Stimulated activated naive CD8-positive, alpha-beta T cell treated with anti-CD3 and anti-CD28 coated beads, Interleukin-15, amount 100 ng/mL, for 72 hours (primary cell): ENCODE results near the gene STAT5B.
A peak's percentile ranks its signal among the peaks of the same experiment; 100 is the strongest.
"Not testable (repeated sequence)": the region's sequence is repeated elsewhere in the genome, so short reads cannot be mapped to it uniquely, and the experiment has no call there.

ENCODE experiments used
- ATAC-seq: fragments of 150-1000 bp; cut with Tn5 transposase; 2 replicates; pipeline ENCODE4 v1.10.0; 2021; ENCODE audit warnings: mild to moderate bottlenecking, moderate library complexity
- DNase-seq, 2 donors: peaks; one replicate each; pipeline ENCODE4 v3.0.0; 2021 to 2022
- H3K27ac Mint-ChIP-seq, 2 donors: one replicate each; pipeline ENCODE4 v1.8.0; 2022; ENCODE audit warnings: mild to moderate bottlenecking in 2 of 2, mixed read lengths in 2 of 2, moderate library complexity in 2 of 2
- H3K27me3 Mint-ChIP-seq: one replicate; pipeline ENCODE4 v1.8.0; 2022; ENCODE audit warnings: mixed read lengths
- H3K4me1 Mint-ChIP-seq: one replicate; pipeline ENCODE4 v1.8.0; 2022; ENCODE audit warnings: mild to moderate bottlenecking, mixed read lengths
- H3K4me3 Mint-ChIP-seq, 2 donors: one replicate each; pipeline ENCODE4 v1.8.0; 2022; ENCODE audit warnings: mild to moderate bottlenecking in 2 of 2, mixed read lengths in 2 of 2, moderate library complexity in 1 of 2
- H3K9me3 Mint-ChIP-seq, 2 donors: one replicate each; pipeline ENCODE4 v1.8.0; 2022; ENCODE audit warnings: mixed read lengths in 2 of 2

STAT5B gene

DNA sequence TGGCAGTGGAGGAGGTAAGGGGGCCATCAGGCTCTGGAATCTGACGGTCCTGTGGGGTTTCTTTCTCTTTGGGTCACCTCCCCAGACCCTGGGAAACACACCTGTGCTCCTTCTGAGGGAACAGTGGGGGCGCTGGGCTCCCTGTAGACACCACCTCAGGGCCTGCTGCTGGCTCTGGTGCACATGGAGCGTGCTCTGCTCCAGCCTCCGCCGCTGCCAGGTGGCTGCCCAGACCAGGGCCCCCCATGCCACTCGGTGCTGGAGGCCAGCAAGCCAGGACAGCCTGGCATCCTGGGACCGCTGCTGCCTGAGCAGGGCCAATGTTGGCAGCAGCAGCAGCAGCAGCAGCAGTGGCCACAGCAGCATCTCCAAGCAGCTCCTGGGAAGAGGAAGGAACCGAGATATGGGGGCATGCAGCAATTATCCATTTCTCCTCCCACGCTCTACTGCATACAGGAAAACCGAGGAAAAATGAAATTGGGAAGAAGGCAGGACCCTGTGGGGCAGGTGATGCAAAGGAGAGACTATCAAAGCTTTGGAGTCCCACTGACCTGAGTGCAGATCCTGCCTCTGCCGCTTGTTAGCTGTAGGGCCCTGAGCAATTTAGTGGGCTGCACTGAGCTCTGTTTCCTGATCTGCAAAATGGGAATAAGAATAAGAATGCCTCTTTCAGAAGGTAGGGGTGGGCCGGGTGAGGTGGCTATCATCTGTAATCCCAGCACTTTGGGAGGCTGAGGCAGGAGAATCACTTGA lies 82.8 kb downstream of the STAT5B start:
- no peaks in the 10 kb centered on the region for H3K27me3 Mint-ChIP-seq
- H3K9me3 Mint-ChIP-seq = no peaks in the 10 kb centered on the region
- DNase-seq = no peak
- H3K27ac Mint-ChIP-seq = peak overlapping the region; percentile 94 to 97
- H3K4me3 Mint-ChIP-seq = peak overlapping the region; percentile 89 to 93
- ATAC-seq = no peak
- peaks cover 33% of the 10 kb centered on the region for H3K4me1 Mint-ChIP-seq

DNA sequence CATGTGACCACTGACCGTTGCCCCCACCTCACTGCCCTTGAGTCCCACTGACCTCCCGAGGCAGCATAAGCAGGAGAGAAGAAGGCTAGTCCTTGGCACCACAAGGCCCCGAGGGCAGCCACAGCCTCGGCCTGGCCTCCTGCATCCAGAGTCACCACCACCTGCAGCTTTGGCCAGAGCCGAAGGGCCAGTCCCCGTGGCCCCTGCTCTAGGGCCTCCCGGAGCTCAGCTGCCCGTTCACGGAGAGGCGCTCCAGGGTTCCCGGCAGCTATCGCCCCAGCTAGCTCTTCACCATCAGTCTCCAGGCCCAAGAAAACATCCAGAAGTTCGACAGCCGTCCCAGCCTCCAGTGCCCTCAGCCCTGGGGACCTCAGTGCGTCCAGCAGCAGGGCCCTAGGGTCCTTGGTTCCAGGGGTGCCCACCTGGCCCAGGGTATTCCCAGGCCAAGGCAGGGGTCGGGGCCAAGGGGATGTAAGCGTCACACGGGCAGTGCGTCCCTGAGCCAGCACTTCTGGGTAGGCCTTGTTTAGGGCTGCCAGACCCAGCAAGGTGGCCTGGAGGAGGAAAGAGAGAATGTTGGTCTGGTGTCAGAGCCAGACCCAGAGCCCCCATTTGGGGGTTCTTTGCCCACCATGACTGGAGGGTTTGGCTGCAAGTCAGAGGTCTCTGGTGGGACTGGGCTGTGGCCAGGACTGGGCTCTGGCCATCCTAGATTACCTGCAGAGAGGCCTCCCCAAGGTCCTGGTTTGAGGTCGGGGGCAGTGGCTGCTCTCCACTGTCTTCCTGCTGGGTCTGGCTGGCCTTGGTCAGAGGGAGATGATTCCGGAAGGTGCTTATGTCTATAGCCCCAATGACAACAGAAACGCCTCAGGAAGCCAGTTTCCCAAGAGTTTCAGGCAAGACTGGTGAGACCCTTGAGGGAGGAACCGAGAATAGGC lies 83.7 kb downstream of the STAT5B start:
- no peaks in the 10 kb centered on the region for H3K9me3 Mint-ChIP-seq
- ATAC-seq = no peak
- peaks cover 33% of the 10 kb centered on the region for H3K4me1 Mint-ChIP-seq
- H3K4me3 Mint-ChIP-seq = peak overlapping the region; percentile 89 to 93
- peak overlapping the region in 1 of 2 donors; percentile 35 for H3K27ac Mint-ChIP-seq
- no peaks in the 10 kb centered on the region for H3K27me3 Mint-ChIP-seq
- DNase-seq = no peak

DNA sequence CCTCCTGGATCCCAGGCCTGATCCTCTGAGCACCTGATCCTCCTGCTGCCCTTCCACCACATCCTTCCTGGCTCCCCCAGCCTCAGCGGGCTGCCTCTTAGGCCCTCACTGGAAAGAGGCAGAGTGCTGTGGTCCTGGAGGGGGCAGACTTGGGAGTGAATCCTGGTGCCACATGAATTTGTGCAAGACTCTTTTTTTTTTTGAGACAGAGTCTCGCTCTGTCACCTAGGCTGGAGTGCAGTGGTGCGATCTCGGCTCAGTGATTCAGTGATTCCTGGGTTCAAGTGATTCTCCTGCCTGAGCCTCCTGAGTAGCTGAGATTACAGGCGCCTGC lies 84.9 kb downstream of the STAT5B start:
- no peak for DNase-seq
- H3K27me3 Mint-ChIP-seq = no peaks in the 10 kb centered on the region
- no peak overlapping the region for H3K4me3 Mint-ChIP-seq
- peaks cover 33% of the 10 kb centered on the region for H3K4me1 Mint-ChIP-seq
- no peak for ATAC-seq
- no peak overlapping the region for H3K27ac Mint-ChIP-seq
- H3K9me3 Mint-ChIP-seq = no peaks in the 10 kb centered on the region

DNA sequence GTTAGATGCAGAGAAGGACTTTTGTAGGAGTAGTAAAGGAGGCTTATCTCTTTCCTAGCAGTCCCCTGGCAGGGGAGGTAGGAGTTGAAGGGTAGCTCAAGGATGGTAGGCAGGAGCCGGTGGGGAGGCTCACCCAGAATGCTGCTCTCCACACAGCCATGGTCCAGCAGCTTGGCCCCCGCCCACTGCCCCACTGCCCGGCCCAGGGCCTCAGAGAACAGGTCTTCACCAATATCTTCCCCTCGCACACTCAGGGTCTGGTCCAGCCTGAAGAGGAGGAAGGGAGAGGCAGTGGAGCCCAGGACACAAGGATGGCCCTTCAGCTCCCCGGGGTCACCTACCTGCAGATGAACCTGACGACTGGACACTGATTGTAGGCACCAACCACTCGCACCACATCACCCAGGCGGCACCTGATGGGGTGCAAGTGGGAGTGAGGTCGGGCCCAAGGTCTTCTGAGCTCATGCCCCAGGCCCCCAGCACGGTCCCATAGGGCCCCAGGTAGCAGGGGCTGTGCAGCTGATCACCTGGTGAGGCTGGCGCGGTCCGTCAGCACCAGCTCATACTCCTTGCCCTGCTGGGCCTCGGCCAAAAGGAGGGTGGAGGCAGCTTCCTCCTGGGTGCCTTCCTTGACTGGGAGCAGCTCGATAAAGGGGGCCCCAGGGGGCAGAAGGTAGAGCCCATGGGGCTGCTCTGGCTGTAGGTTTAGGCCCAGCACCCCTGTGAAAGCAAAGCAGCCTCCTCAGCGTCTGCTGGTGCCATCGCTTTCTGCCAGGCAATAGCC lies 85.5 kb downstream of the STAT5B start:
- no peak for ATAC-seq
- H3K4me1 Mint-ChIP-seq = peaks cover 33% of the 10 kb centered on the region
- no peak overlapping the region for H3K4me3 Mint-ChIP-seq
- no peak for DNase-seq
- no peaks in the 10 kb centered on the region for H3K9me3 Mint-ChIP-seq
- no peaks in the 10 kb centered on the region for H3K27me3 Mint-ChIP-seq
- H3K27ac Mint-ChIP-seq = no peak overlapping the region

DNA sequence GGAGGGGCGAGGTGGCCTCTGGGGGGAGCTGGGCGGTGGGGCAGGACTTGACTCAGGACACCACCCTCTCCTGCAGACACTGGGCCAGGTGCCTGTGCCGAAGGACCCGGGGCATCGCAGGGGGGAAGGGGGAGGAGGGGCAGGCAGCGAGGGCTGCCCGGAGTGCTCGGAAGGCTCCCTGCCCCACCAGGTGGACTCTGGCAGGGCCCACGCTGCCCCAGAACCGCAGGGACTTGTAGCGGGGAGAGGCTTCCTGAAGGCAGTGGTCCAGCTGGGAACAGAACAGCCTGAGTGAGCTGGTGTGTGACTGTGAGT lies 86.6 kb downstream of the STAT5B start:
- no peak overlapping the region for H3K4me3 Mint-ChIP-seq
- H3K4me1 Mint-ChIP-seq = peaks cover 40% of the 10 kb centered on the region
- no peak for DNase-seq
- no peaks in the 10 kb centered on the region for H3K27me3 Mint-ChIP-seq
- ATAC-seq = no peak
- no peaks in the 10 kb centered on the region for H3K9me3 Mint-ChIP-seq
- H3K27ac Mint-ChIP-seq = no peak overlapping the region

DNA sequence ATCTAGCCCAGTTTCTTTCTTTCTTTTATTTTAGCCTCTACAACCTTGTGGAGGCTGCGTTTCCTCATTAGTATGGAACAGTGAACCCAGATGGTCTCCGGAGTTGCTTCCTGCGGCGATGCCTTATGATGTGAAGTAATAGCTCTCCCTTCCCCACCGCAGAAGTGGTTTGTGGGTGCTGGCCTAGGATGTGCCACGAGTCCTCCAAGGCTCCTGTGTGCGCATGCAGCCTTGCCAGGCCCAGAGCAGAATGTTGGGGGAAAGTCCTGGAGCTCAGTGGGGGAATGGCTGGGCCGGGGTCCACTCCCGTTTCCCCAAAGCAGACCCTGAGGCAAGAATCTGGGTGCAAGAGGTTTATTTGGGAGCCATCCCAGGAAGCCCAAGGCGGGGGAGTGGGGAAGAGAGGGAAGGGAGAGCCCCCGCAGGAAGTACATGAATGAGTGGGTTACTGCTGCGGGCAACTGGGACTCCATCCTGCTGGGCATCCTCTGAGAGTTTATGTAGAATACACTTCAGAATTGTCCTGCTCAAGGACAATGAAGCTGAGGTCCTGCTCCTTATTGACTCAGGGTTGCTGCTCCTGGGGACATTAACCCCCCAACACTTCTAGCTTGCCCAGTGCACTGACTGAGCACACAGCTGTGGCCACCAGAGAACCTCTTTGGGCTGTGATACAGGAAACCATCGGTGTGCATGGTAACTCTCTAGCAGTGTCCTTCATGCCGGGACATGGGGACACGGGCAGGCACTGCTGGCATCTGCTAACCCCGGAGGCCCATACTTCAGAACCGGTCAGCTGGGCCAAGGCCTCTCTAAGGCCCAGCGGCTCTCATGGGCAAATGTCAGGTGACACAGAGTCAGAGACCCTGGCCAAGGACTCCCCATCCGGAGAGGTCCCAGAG lies 87.2 kb downstream of the STAT5B start:
- ATAC-seq (no peak), DNase-seq (no peak)
- Mint-ChIP-seq H3K9me3 (no peaks in the 10 kb centered on the region), H3K4me1 (peaks cover 41% of the 10 kb centered on the region), H3K27me3 (no peaks in the 10 kb centered on the region), H3K27ac (peak overlapping the region in 1 of 2 donors; percentile 13), H3K4me3 (no peak overlapping the region)

DNA sequence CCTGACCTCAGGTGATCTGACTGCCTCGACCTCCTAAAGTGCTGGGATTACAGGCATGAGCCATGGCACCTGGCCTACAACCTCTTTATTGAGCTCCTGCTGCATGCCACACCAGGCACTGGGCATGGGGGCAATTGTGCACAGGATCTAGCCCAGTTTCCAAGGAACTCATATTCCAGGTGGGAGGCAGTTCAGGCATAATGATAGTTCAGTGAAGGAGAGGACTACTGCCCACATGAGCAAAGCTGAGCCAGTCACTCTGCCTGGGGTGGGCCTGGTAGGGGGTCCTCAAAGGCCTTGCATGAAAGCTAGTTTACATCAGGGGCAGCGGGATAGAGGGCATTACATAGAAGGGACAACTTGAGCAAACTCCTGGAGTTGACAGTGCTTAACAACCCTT lies 88.4 kb downstream of the STAT5B start:
- Mint-ChIP-seq H3K4me1 (peaks cover 41% of the 10 kb centered on the region), H3K27ac (peak overlapping the region in 1 of 2 donors; percentile 79), H3K4me3 (no peak overlapping the region), H3K27me3 (peaks cover 5% of the 10 kb centered on the region), H3K9me3 (no peaks in the 10 kb centered on the region)
- DNase-seq = no peak
- no peak for ATAC-seq

DNA sequence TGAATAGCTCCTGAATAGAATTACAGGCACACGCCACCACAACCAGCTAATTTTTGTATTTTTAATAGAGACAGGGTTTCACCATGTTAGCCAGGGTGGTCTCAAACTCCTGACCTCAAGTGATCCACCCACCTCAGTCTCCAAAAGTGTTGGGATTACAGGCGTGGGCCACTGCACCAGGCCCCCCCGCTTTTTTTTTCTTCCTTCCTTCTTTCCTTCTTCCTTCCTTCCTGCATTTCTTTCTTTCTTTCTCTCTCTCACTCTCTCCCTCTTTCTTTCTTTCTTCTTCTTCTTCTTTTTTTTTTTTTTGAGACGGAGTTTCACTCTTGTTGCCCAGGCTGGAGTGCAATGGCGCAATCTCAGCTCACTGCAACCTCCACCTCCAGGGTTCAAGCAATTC lies 90.0 kb downstream of the STAT5B start:
- Mint-ChIP-seq H3K27me3 (peaks cover 20% of the 10 kb centered on the region), H3K4me1 (peaks cover 46% of the 10 kb centered on the region)
- H3K9me3 Mint-ChIP-seq, DNase-seq, H3K27ac Mint-ChIP-seq, ATAC-seq, H3K4me3 Mint-ChIP-seq: not testable (repeated sequence)

DNA sequence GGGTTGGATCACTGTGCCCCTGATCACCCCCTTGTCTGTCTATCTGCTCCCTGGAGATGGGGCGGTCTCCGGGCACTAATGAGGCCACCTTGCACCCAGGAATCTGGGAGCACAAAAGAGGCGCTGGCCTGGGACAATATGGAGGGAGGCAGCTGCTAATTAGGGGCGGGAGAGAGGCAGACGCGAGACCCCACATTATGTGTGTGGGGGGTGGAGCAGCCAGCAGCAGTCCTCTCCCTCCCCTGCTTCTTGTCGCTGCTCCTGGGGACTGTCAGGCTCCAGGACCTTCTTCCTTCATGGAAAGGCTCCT lies 90.6 kb downstream of the STAT5B start:
- ATAC-seq (no peak), DNase-seq (no peak)
- H3K27me3 Mint-ChIP-seq = peaks cover 26% of the 10 kb centered on the region
- H3K27ac Mint-ChIP-seq = no peak overlapping the region
- H3K4me3 Mint-ChIP-seq = no peak overlapping the region
- peaks cover 52% of the 10 kb centered on the region for H3K4me1 Mint-ChIP-seq
- no peaks in the 10 kb centered on the region for H3K9me3 Mint-ChIP-seq

DNA sequence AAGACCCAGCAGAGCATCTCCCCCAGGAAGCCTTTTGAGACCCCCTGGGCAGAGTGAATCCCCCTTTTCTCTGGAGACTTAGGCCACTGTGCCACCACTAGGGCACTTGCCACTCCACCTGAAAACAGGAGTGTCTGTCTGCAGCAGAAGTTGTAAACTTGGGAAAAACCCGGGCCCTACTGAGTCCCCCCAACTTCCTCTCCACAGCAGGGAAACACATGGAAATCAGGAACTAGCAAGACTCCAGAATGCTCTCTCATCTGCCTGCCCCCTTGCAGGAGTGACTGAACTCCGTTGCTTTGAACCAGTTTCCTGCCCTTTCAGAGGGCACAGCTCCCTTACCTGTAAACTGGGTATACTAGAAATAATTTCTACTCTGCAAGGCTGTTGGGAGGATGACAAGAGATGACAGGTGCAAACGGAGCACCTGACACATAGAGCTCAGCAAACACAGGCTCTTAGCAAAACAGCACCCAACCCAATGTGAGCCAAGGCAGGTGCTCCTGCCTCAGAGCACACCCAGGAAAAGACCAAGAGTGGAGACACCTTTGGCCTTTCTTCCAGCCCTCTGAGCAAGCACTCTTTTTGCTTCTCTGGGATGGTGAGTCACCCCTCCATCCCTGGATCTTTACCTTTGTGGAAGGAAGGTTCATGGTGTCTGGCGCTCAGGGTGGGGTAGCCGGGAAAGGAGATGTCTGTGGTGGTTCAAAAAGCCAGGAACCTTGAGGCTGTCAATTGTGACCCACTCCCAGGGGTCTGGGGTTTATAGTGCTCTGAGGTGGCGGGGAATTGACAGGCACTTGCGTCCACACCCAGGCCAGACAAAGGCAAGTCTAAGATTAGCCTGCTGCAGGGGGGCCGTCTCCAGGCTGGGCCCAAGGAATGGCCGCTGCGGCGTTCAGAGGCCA lies 91.2 kb downstream of the STAT5B start, which contains the start of gene HCRT:
Gene HCRT (minus strand): TSS at position 740 of the 908 bp plus-strand sequence. CDS start 87 bp downstream, at position 653.
- H3K9me3 Mint-ChIP-seq = no peaks in the 10 kb centered on the region
- H3K27me3 Mint-ChIP-seq = peaks cover 32% of the 10 kb centered on the region
- peaks cover 58% of the 10 kb centered on the region for H3K4me1 Mint-ChIP-seq
- no peak for DNase-seq
- H3K4me3 Mint-ChIP-seq = peak within 1 kb of the TSS; percentile 87 to 93
- peak within 1 kb of the TSS; percentile 40 to 63 for H3K27ac Mint-ChIP-seq
- ATAC-seq = no peak

DNA sequence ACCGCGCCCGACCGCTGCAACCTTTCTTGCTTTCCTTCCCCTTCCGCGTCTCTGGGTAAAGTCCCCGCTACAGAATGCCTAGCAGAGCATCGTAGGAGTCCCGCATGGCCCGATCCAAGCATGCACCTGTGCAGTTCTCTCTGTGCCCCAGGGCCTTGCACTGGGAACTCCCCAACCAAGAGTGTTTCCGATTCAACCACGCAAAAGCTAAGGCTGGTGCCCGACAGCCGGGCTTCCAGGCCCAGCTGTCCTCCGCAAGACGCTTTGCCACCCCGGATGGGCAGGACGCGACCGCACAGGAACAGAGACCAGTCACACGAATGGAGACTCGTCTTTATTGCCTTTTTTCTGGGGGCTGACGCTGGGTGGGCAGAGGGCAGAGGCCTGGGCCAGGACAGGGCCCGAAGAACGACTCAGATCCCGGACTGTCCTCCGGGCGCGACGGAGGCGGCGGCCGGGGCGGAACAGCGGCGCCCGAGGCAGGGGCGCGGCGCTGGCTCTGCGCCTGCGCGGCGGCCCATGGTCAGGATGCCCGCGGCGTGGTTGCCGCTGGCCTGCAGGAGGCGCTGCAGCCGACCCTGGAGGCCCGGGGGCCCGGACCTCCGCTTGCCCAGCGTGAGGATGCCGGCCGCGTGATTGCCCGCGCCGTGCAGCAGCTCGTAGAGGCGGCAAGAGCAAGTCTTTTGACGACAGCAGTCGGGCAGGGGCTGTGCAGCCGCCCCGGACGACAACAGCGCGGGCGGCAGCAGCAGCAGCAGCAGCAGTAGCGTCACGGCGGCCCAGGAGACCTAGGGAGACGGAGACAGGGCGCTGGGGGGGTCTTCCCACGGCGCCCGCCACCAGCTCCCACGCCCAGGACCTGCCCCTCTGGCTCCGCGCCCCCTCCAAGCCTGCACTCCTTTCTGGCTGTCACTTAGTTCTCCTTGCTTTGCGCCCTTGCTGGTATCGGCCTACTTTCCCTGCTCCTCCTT lies 92.2 kb downstream of the STAT5B start:
- DNase-seq = peak; percentile 86 to 89
- H3K4me3 Mint-ChIP-seq = peak overlapping the region; percentile 87 to 93

DNA sequence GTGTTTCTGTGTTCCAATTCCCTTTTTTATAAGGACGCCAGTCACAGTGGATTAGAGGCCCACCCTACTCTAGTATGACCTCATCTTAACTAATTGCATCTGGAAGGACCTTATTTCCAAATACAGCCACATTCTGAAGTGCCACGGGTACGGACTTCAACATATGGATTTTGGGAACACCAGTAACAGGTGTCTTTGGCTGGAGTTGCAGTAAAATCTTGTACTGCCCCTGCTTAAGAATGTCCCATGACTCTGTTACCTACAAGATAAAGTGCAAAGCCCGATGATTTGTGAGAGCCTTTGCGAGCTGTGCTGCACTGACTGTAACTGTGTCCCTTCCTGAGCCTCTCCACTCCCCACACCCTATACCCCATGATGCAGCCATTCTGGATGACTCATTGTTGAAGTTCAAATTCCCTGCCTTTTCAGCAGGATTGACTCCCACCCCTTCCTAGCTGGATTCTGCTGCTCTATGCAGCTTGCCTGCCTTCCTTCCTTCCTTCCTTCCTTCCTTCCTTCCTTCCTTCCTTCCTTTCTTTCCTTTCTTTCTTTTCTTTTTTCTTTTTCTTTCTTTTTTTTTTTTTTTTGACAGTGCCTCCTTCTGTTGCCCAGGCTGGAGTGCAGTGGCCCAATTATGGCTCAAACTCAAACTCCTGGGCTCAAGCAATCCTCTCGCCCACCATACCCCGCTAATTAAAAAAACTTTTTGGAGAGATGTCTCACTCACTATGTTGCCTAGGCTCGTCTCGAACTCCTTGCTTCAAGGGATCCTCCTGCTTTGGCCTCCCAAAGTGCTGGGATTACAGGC lies 93.1 kb downstream of the STAT5B start:
- H3K4me1 Mint-ChIP-seq = peaks cover 71% of the 10 kb centered on the region

More for the DNA sequence above, 92.2 kb downstream of the STAT5B start:
- peak; percentile 79 for ATAC-seq
- no peaks in the 10 kb centered on the region for H3K9me3 Mint-ChIP-seq
- H3K4me1 Mint-ChIP-seq = peaks cover 67% of the 10 kb centered on the region
- H3K27ac Mint-ChIP-seq = peak overlapping the region; percentile 85 to 89
- peaks cover 41% of the 10 kb centered on the region for H3K27me3 Mint-ChIP-seq

More for the DNA sequence above, 93.1 kb downstream of the STAT5B start:
- Mint-ChIP-seq H3K4me3 (peak overlapping the region; percentile 87 to 93), H3K9me3 (no peaks in the 10 kb centered on the region), H3K27ac (peak overlapping the region; percentile 85 to 89), H3K27me3 (peaks cover 49% of the 10 kb centered on the region)
- no peak for ATAC-seq
- no peak for DNase-seq
